Measurements from ENCODE around the gene NDOR1.
"Not testable (repeated sequence)": the region's sequence is repeated elsewhere in the genome, so short reads cannot be mapped to it uniquely, and the experiment has no call there.

The NDOR1 gene

DNA sequence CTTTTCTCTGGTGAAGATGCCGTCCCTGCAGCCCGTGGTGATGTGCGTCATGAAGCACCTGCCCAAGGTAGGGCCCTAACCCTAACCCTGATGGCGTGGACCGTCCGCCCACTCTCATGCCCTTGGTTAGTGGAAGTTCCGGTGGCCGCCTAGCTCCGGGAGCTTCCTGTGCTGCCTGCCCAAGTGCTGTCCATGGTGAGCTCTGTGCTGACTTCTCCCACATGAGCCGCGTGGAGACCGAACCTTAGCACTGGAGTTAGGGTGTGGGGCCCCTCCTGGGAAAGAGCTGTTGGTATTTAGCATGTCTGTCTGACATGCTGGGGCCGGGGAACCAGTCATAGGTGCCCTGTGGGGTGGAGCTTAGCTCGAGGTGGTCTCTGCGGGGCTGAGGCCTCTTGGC is 50.9 kb downstream of the NDOR1 start:
- DNase-seq (ENCODE audit: low read depth in 4 of 4, low spot score in 1 of 4), result no peak

DNA sequence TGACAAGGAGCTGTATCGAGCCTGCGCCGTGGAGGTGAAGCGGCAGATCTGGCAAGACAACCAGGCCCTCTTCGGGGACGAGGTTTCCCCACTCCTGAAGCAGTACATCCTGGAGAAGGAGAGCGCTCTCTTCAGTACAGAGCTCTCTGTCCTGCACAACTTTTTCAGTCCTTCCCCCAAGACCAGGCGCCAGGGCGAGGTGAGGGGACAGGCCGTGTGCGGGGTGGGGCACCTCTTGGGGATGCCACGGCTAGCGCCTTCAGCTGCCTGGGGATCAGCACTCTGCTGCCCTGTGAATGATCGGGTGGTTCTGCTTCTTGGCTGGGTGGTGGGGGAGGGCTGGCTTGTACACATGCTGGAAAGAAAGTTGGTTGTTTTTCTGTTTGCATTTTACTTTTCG is 51.4 kb downstream of the NDOR1 start:
- no peak for DNase-seq (ENCODE audit: low read depth in 4 of 4, low spot score in 1 of 4)

DNA sequence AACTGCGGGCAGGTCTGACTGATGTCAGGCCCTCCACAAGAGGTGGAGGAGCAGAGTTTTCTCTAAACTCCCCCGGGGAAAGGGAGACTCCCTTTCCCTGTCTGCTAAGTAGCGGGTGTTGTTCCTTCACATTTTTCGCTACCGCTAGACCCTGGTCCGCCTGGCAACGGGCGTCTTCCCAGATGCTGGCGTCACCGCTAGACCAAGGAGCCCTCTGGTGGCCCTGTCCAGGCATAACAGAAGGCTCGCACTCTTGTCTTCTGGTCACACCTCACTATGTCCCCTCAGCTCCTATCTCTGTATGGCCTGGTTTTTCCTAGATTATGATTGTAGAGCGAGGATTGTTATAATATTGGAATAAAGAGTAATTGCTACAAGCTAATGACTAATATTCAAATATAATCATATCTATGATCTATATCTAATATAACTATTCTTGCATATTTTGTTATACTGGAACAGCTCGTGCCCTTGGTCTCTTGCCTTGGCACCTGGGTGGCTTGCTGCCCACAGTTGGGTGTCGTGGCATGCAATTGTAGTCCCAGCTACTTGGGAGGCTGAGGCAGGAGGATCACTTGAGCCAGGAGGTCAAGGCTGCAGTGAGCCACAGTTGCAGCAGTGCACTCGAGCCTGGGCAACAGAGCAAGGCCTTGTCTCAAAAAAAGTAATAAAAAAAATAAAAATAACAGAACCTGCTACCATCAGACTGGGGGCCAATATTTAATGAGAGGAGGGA is 56.8 kb downstream of the NDOR1 start:
- not testable (repeated sequence) for DNase-seq (ENCODE audit: low read depth in 4 of 4, low spot score in 1 of 4)

DNA sequence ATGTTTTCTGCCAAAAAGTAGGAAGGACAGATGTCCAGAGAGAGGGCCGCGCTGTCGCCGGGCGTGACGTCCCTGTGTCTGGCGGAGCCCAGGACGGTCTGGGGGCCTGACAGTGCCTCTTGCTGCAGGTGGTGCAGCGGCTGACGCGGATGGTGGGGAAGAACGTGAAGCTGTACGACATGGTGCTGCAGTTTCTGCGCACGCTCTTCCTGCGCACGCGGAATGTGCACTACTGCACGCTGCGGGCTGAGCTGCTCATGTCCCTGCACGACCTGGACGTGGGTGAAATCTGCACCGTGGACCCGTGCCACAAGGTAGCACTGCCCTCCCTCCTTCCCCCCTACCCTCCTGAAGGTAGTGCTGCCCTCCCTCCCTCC is 57.4 kb downstream of the NDOR1 start:
- no peak for DNase-seq (ENCODE audit: low read depth in 4 of 4, low spot score in 1 of 4)

DNA sequence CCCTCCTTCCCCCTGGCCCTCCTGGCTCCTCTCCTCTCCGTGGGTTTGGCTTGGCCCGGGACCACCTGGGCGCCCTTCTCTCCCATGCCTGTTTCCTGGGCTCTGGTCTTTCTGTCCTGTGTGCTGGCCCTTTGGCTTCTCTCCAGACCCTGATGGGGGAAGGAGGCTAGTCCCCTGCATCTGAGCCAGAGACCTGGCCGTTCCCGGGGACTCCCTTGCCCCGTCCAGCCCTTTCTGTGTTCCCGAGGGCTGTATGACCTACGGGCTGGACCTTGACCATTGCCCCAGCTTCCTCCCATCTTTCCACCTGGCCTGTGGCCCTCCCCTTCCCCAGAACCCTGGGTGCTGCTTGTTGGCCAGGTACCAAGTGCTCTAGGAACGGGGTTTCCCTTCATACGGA is 58.0 kb downstream of the NDOR1 start:
- DNase-seq (ENCODE audit: low read depth in 4 of 4, low spot score in 1 of 4), result no peak

DNA sequence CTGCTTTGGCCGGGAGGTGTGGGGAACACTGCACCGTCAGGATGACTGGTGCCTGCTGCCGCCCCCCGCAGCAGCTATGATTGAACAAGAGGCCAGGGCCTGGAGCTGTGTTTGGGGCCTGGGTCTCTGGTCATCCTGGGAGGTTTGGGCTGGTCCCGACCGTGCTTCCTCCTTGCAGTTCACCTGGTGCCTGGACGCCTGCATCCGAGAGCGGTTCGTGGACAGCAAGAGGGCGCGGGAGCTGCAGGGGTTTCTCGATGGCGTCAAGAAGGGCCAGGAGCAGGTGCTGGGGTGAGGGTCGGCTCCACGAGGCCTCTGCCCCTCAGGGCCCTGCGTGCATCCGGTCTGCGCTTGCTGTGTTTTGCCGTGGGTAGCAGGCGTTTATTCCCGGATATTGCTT is 58.6 kb downstream of the NDOR1 start:
- DNase-seq (ENCODE audit: low read depth in 4 of 4, low spot score in 1 of 4), result no peak

DNA sequence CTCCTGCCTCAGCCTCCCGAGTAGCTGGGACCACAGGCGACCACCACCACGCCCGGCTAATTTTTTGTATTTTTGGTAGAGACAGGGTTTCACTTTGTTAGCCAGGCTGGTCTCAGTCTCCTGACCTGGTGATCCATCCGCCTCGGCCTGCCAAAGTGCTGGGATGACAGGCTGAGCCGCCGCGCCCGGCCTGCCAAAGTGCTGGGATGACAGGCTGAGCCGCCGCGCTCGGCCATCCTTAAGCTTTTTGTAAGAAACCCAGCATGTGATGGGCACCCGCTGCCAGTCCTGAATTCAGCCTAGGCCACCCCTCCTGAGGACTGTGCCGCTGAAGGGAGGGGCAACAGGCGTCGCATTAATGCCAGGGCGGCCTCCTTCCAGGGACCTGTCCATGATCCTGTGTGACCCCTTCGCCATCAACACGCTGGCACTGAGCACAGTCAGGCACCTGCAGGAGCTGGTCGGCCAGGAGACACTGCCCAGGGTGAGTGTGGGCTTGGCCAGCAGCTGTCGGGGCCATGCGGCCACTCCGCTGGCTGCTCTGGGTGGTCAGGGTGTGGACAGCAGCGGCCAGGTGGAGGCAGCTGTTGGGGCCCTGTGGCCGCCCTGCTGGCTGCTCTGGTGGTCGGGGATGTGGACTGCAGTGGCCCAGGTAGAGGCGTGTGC is 60.1 kb downstream of the NDOR1 start:
- no peak for DNase-seq (ENCODE audit: low read depth in 4 of 4, low spot score in 1 of 4)

DNA sequence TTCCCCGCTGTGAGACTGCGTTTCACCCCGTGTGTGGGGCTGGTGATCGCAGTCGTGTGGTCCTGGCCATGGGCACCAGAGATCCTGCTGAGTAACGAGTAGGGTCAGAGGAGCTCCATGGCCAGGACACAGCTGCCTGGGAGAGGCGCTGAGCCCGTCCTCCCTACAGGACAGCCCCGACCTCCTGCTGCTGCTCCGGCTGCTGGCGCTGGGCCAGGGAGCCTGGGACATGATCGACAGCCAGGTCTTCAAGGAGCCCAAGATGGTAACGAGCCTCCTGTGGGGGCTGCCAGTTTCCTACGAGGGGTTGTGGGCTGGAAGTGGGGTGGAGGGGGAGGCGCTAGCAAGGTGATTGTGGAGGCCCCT is 60.6 kb downstream of the NDOR1 start:
- DNase-seq (ENCODE audit: low read depth in 4 of 4, low spot score in 1 of 4), result no peak

All from stimulated activated CD4-positive, alpha-beta T cell treated with anti-CD3 and anti-CD28 coated beads, Interleukin-1b, Interleukin-23, amount 100 ng/mL, for 24 hours (primary cell).